ENCODE results near the gene CTDSP2.
"Not testable (repeated sequence)": the region's sequence is repeated elsewhere in the genome, so short reads cannot be mapped to it uniquely, and the experiment has no call there.

Gene CTDSP2

GRCh38 chr12:57853864-57854556 lies 7.5 kb upstream of the CTDSP2 start:
- no peak for TF ChIP-seq CTCF (IDR thresholded peaks at IDR 0.05)
- Histone ChIP-seq H3K27me3 (no peaks in the 10 kb centered on the region), H3K4me1 (peaks cover 0 to 45% (median 33%) of the 10 kb centered on the region in 4 donors), H3K36me3 (no peaks in the 10 kb centered on the region), H3K4me3 (no peak overlapping the region), H3K9me3 (no peaks in the 10 kb centered on the region), H3K27ac (peak overlapping the region; percentile 92 to 97)
- intact Hi-C loops (cut with DNase I; ENCODE audit: low total_unique reads): no loop called here
- no peak for DNase-seq

- TF ChIP-seq CTCF (IDR thresholded peaks at IDR 0.05): peak; percentile 17 to 19
- H3K27ac ChIP-seq: peak overlapping the region; percentile 92 to 97
- intact Hi-C loops (cut with DNase I; ENCODE audit: low total_unique reads): no loop called here
- DNase-seq: peak; percentile 71 to 89
- H3K27me3 ChIP-seq: no peaks in the 10 kb centered on the region
- peaks cover 0 to 45% (median 33%) of the 10 kb centered on the region in 4 donors for H3K4me1 ChIP-seq
- H3K9me3 ChIP-seq: no peaks in the 10 kb centered on the region
- peak overlapping the region; percentile 51 to 65 for H3K4me3 ChIP-seq
- H3K36me3 ChIP-seq: no peaks in the 10 kb centered on the region
These were observed 6.3 kb upstream of the CTDSP2 start for GRCh38 chr12:57852620-57853500.

GRCh38 chr12:57852200-57852599 lies 5.7 kb upstream of the CTDSP2 start:
- no peaks in the 10 kb centered on the region for H3K27me3 ChIP-seq
- peaks cover 0 to 49% (median 36%) of the 10 kb centered on the region in 4 donors for H3K4me1 ChIP-seq
- no peaks in the 10 kb centered on the region for H3K36me3 ChIP-seq
- peak overlapping the region; percentile 51 to 65 for H3K4me3 ChIP-seq
- TF ChIP-seq CTCF (IDR thresholded peaks at IDR 0.05): no peak
- intact Hi-C loops (cut with DNase I; ENCODE audit: low total_unique reads): no loop called here
- no peaks in the 10 kb centered on the region for H3K9me3 ChIP-seq
- DNase-seq: peak; percentile 58 to 93
- peak overlapping the region; percentile 92 to 97 for H3K27ac ChIP-seq

DNA sequence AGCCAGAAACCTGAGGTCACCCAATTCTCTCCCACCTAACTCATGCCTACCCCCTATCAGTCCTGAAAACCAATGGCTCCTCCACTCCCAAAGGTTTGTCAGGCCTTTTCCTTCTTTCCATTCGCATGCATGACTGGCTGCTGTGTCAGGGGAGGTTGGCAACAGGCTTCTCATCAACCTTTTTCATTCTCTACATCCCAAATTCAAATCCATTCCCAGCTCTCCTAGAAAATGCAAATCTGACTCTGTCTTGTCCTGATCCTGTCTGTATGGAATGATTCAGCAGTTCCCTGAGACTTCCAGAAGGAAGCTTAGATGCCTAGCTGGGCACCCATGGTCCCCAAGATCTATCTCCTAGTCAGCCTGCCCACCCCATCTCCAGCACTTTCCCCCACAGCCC lies 5.0 kb upstream of the CTDSP2 start:
- peaks cover 0 to 50% (median 38%) of the 10 kb centered on the region in 4 donors for H3K4me1 ChIP-seq
- intact Hi-C loops (cut with DNase I; ENCODE audit: low total_unique reads): no loop called here
- no peaks in the 10 kb centered on the region for H3K27me3 ChIP-seq
- TF ChIP-seq CTCF (IDR thresholded peaks at IDR 0.05): no peak
- no peak overlapping the region for H3K4me3 ChIP-seq
- peak overlapping the region; percentile 92 to 97 for H3K27ac ChIP-seq
- H3K9me3 ChIP-seq: no peaks in the 10 kb centered on the region
- no peaks in the 10 kb centered on the region for H3K36me3 ChIP-seq
- no peak for DNase-seq

DNA sequence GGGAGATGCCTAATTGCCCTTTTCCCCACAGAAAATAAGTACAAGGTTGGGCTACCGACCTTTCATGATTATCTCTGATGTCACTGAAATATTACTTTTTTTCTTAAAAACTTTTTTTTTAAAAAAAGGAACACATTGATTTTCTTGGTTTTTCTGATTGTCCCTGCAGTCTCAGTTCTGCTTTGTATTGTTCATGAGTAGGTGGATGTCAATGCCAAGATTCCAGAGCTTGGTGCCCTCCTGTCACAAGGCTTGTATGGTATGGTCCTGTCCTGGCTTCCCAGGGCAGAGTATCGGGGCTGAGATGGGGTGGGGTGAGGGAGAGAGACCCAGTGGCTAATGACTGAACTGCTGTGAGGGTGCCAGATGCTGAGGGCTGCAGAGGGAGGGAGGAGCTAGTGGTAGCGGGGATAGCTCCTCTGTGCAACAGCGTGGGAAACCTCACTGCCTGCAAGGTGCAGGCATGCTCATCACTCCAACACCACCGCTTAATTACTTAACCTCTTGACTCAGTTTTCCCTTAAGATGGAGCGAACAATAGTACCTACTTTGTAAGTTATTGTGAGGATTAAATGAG lies 4.4 kb upstream of the CTDSP2 start:
- intact Hi-C loops (cut with DNase I; ENCODE audit: low total_unique reads): no loop called here
- no peaks in the 10 kb centered on the region for H3K27me3 ChIP-seq
- peak overlapping the region; percentile 92 to 97 for H3K27ac ChIP-seq
- peaks cover 0 to 50% (median 38%) of the 10 kb centered on the region in 4 donors for H3K4me1 ChIP-seq
- H3K36me3 ChIP-seq: peaks cover 0 to under 1% (median 0%) of the 10 kb centered on the region in 3 donors
- H3K4me3 ChIP-seq: no peak overlapping the region
- no peak for TF ChIP-seq CTCF (IDR thresholded peaks at IDR 0.05)
- no peak for DNase-seq
- no peaks in the 10 kb centered on the region for H3K9me3 ChIP-seq

DNA sequence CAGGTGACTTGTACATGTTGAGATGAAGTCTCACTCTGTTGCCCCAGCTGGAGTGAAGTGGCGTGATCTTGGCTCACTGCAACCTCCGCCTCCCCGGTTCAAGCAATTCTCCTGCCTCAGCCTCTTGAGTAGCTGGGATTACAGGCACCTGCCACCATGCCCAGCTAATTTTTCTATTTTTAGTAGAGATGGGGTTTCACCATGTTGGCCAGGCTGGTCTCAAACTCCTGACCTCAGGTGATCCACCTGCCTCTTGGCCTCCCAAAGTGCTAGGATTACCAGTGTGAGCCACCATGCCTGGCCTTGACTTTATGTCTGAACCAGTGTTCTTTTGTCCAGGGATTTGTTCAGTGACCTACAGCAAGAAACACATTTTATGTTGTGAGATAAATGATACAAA lies 2.9 kb upstream of the CTDSP2 start:
- intact Hi-C loops (cut with DNase I; ENCODE audit: low total_unique reads); H3K4me3 ChIP-seq; H3K9me3 ChIP-seq; H3K27me3 ChIP-seq; DNase-seq: not testable (repeated sequence)
- peaks cover 0 to 10% (median 0%) of the 10 kb centered on the region in 3 donors for H3K36me3 ChIP-seq
- peak overlapping the region in 1 of 2 donors; percentile 92 for H3K27ac ChIP-seq
- peaks cover 0 to 50% (median 38%) of the 10 kb centered on the region in 4 donors for H3K4me1 ChIP-seq
